ENCODE measurements around the gene NPR3.

Gene NPR3

DNA sequence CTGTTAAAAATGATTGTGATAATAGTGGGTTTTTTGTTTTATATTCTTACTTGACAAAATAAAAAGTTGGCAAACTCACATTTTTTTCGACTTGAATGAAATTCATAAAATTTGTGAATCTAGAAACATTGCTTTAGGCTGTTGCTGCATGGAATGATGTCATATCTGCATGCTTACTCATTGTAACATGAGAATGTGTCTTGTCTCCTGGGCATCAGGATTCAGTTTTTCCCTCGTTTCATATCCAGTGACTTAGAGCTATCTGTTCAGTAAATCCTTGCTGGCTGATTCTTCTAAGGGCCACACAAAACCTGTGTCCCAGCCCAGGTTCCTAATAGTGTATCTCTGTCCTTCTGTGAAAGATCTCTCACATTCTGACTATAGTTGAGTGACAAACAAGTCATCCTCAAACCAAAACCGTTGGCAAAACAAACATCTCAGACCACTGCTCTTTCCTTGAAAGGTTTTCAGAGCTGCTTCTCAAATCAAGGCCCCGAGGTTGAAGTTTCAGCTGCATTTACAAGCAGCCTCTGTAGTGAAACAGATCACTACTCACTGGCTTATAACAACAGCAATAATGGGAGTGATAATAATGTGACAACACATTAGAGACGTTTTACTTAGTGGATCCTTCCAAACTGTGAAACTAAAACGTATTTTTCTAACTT lies 95.0 kb downstream of the NPR3 start:
- peaks cover 4% of the 10 kb centered on the region for H3K27me3 Mint-ChIP-seq (ENCODE audit: low read depth, poor library complexity)
- TF ChIP-seq, protein P1, sequence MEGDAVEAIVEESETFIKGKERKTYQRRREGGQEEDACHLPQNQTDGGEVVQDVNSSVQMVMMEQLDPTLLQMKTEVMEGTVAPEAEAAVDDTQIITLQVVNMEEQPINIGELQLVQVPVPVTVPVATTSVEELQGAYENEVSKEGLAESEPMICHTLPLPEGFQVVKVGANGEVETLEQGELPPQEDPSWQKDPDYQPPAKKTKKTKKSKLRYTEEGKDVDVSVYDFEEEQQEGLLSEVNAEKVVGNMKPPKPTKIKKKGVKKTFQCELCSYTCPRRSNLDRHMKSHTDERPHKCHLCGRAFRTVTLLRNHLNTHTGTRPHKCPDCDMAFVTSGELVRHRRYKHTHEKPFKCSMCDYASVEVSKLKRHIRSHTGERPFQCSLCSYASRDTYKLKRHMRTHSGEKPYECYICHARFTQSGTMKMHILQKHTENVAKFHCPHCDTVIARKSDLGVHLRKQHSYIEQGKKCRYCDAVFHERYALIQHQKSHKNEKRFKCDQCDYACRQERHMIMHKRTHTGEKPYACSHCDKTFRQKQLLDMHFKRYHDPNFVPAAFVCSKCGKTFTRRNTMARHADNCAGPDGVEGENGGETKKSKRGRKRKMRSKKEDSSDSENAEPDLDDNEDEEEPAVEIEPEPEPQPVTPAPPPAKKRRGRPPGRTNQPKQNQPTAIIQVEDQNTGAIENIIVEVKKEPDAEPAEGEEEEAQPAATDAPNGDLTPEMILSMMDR (IDR thresholded peaks at IDR 0.05): no peak
- no peak for DNase-seq
- H3K36me3 Mint-ChIP-seq (ENCODE audit: low read depth): no peaks in the 10 kb centered on the region
- H3K9me3 Mint-ChIP-seq: peaks cover 13% of the 10 kb centered on the region
- H3K4me3 Mint-ChIP-seq: no peak overlapping the region
- H3K4me1 Mint-ChIP-seq: peaks cover 13% of the 10 kb centered on the region
- no peak overlapping the region for H3K27ac Mint-ChIP-seq

DNA sequence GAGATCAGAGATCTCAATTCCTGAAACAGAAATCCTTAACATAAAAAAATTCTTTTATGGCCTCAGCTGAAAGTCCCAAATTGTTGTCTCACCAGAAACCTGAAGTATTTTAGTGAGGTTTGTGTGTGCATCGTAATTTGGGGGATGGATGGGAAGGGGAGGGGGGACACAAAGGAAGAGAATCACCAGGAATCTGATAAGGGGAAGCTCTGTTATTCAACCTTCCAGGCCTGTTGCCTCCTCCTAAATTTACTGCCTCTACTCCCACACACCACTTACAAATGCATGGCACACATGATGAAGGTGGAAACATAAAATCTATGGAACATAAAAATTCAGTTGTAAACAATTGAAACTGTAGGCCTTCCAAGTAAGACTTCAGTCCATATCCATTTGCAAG lies 97.7 kb downstream of the NPR3 start:
- H3K9me3 Mint-ChIP-seq: peaks cover 5% of the 10 kb centered on the region
- H3K27ac Mint-ChIP-seq: no peak overlapping the region
- H3K27me3 Mint-ChIP-seq (ENCODE audit: low read depth, poor library complexity): peaks cover 7% of the 10 kb centered on the region
- no peaks in the 10 kb centered on the region for H3K36me3 Mint-ChIP-seq (ENCODE audit: low read depth)
- H3K4me3 Mint-ChIP-seq: no peak overlapping the region
- TF ChIP-seq, protein P1 (IDR thresholded peaks at IDR 0.05): no peak
- peaks cover 13% of the 10 kb centered on the region for H3K4me1 Mint-ChIP-seq
- no peak for DNase-seq

DNA sequence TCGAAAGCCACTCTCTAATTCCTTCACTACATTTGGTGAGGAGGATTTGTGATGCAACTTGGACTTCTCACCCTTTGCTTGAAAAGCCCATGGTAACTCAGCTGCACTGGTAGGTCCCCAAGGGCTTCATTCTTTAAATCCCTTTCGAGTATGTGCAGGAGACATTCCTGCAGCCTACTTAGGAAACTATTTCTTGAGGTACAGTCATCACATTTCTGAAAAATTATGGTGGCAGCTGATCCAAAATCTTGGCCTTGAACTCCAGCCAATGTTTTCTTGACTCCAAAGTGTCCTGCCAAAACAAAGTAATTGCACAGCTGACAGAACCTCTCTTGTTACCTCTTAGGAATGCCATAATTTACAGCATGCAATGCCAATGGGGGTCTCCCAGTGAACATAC lies 99.7 kb downstream of the NPR3 start:
- H3K27ac Mint-ChIP-seq: no peak overlapping the region
- TF ChIP-seq, protein P1 (IDR thresholded peaks at IDR 0.05): no peak
- H3K9me3 Mint-ChIP-seq: peaks cover 5% of the 10 kb centered on the region
- H3K4me3 Mint-ChIP-seq: no peak overlapping the region
- DNase-seq: no peak
- H3K36me3 Mint-ChIP-seq (ENCODE audit: low read depth): no peaks in the 10 kb centered on the region
- H3K4me1 Mint-ChIP-seq: peaks cover 13% of the 10 kb centered on the region
- peaks cover 4% of the 10 kb centered on the region for H3K27me3 Mint-ChIP-seq (ENCODE audit: low read depth, poor library complexity)

DNA sequence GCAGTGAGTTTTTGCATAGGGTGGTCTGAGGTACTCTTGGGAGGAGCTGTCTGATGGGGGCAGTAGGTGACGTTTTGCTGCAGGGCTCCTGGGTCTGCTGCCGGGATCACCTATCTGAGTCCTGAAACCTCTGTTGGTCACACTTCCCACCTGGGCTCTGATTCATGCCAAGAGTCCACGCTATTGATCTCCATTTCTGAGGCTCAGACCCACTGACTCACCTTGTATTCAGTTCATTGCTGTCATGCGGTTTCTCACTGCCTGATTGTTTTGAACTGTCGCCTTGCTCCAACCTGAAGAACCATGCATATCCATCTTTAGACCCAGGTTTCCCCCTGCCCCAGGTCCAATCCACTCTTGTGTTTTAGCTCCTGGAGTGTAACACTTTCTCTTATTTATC lies 101.3 kb downstream of the NPR3 start:
- TF ChIP-seq, protein P1 (IDR thresholded peaks at IDR 0.05): no peak
- peaks cover 7% of the 10 kb centered on the region for H3K4me1 Mint-ChIP-seq
- H3K36me3 Mint-ChIP-seq (ENCODE audit: low read depth): no peaks in the 10 kb centered on the region
- no peak overlapping the region for H3K4me3 Mint-ChIP-seq
- no peak overlapping the region for H3K27ac Mint-ChIP-seq
- H3K9me3 Mint-ChIP-seq: peaks cover 5% of the 10 kb centered on the region
- peaks cover 7% of the 10 kb centered on the region for H3K27me3 Mint-ChIP-seq (ENCODE audit: low read depth, poor library complexity)
- no peak for DNase-seq

DNA sequence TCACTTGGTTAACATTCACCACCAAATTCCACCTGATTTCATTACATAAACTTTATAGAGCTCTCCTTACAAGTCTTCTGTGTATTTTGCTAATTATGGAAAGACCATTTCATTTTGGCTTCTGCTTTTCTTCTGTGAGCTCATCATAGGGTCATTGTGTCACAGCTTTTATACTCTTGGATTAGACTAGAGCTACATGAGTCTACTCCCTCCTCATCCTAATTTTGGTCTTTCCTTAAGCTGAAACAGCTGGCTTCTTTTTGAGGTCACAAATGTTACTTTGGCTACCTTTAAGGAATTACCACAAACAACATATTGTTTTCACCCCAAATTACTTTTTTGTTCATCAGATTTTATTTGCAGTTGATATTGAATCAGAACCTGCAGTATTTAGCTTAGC lies 103.0 kb downstream of the NPR3 start:
- no peaks in the 10 kb centered on the region for H3K36me3 Mint-ChIP-seq (ENCODE audit: low read depth)
- H3K9me3 Mint-ChIP-seq: no peaks in the 10 kb centered on the region
- DNase-seq: no peak
- H3K27me3 Mint-ChIP-seq (ENCODE audit: low read depth, poor library complexity): peaks cover 13% of the 10 kb centered on the region
- H3K4me1 Mint-ChIP-seq: no peaks in the 10 kb centered on the region
- H3K27ac Mint-ChIP-seq: no peak overlapping the region
- H3K4me3 Mint-ChIP-seq: no peak overlapping the region
- TF ChIP-seq, protein P1 (IDR thresholded peaks at IDR 0.05): no peak

DNA sequence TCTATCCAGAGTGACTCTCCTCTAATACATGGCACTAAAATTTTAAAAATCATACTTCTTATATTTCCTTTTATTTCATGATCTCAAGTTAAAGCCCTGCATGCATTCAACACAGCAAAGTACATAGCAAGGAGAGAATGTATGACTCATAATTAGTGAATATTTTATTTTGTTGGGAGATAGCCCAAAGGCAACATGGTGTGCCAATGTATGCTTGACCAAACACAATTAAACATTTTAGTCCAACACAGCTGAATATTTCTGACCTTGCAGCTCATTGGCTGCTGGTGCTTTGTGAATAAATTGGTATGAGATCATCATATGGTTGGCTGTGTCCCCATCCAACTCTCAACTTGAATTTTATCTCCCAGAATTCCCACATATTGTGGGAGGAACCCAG lies 103.5 kb downstream of the NPR3 start:
- no peaks in the 10 kb centered on the region for H3K36me3 Mint-ChIP-seq (ENCODE audit: low read depth)
- H3K4me1 Mint-ChIP-seq: no peaks in the 10 kb centered on the region
- no peak overlapping the region for H3K4me3 Mint-ChIP-seq
- H3K27ac Mint-ChIP-seq: no peak overlapping the region
- DNase-seq: no peak
- H3K9me3 Mint-ChIP-seq: no peaks in the 10 kb centered on the region
- H3K27me3 Mint-ChIP-seq (ENCODE audit: low read depth, poor library complexity): peaks cover 13% of the 10 kb centered on the region
- TF ChIP-seq, protein P1 (IDR thresholded peaks at IDR 0.05): no peak
